ENCODE measurements around the gene TOP1. TPM values are rescaled to one million over a fixed set of nuclear protein-coding genes. Genes with fewer than 3 reads are reported as not detected.

Gene TOP1
- total RNA-seq, 1 experiment from 2014 or later = 129 TPM

DNA sequence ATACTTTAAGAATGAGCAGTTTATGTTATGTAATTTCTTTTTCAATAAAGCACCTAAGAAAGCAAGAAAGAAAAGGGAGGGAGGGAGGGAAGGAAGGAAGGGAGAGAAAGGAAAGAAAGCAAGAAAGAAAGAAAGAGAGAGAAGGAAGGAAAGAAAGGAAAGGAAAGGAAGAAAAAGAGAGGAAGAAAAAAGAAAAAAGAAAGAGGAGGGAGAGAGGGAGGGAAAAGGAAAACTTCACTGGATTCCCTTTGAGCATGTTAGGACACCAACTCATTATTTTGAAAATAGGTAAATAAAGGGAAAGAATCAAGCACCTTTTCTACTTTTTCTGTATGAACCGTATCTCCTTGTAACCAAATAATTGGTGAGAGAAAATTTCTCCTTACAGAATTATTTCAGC lies 32.3 kb upstream of the TOP1 start:
- TF ChIP-seq, protein P1, sequence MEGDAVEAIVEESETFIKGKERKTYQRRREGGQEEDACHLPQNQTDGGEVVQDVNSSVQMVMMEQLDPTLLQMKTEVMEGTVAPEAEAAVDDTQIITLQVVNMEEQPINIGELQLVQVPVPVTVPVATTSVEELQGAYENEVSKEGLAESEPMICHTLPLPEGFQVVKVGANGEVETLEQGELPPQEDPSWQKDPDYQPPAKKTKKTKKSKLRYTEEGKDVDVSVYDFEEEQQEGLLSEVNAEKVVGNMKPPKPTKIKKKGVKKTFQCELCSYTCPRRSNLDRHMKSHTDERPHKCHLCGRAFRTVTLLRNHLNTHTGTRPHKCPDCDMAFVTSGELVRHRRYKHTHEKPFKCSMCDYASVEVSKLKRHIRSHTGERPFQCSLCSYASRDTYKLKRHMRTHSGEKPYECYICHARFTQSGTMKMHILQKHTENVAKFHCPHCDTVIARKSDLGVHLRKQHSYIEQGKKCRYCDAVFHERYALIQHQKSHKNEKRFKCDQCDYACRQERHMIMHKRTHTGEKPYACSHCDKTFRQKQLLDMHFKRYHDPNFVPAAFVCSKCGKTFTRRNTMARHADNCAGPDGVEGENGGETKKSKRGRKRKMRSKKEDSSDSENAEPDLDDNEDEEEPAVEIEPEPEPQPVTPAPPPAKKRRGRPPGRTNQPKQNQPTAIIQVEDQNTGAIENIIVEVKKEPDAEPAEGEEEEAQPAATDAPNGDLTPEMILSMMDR (IDR thresholded peaks at IDR 0.05; ENCODE audit: unreplicated experiment) = no peak
- intact Hi-C loops (cut with micrococcal nuclease; ENCODE audit: unreplicated experiment) = no loop called here
- H3K9me3 Mint-ChIP-seq (ENCODE audit: low read depth, unreplicated experiment) = no peaks in the 10 kb centered on the region
- no TSS peak for BruUV-seq (replicated peaks)
- H3K4me3 Mint-ChIP-seq (ENCODE audit: low read depth, unreplicated experiment) = no peak overlapping the region
- no peak overlapping the region for H3K27ac Mint-ChIP-seq (ENCODE audit: unreplicated experiment)
- no peaks in the 10 kb centered on the region for H3K36me3 Mint-ChIP-seq (ENCODE audit: insufficient read depth, unreplicated experiment)
- H3K27me3 Mint-ChIP-seq (ENCODE audit: unreplicated experiment) = no peaks in the 10 kb centered on the region
- no peak for DNase-seq
- H3K4me1 Mint-ChIP-seq (ENCODE audit: low read depth, unreplicated experiment) = peaks cover 14% of the 10 kb centered on the region
- CTCF ChIA-PET = interaction anchor here (0.7 kb wide), 1 partner anchor 1092 kb away, joined by 3 read pairs; no protein-coding TSS in a partner anchor

DNA sequence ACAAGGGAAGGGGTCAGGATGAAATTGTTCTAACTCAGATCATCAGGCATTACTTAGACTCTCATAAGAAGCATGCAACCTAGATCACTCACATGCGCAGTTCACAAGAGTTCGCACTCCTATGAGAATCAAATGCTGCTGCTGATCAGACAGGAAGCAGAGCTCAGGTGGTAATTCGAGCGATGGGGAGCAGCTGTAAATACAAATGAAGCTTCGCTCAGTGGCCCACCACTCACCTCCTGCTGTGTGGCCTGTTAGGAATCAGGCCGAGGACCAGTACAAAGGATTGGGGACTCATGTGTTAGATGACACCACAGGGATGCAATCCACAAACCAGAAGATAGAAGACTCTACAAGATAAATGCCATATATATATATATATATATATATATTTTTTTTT lies 31.5 kb upstream of the TOP1 start:
- Mint-ChIP-seq H3K27ac (ENCODE audit: unreplicated experiment) (no peak overlapping the region), H3K36me3 (ENCODE audit: insufficient read depth, unreplicated experiment) (peaks cover under 1% of the 10 kb centered on the region), H3K9me3 (ENCODE audit: low read depth, unreplicated experiment) (no peaks in the 10 kb centered on the region), H3K4me1 (ENCODE audit: low read depth, unreplicated experiment) (peaks cover 8% of the 10 kb centered on the region), H3K27me3 (ENCODE audit: unreplicated experiment) (no peaks in the 10 kb centered on the region), H3K4me3 (ENCODE audit: low read depth, unreplicated experiment) (no peak overlapping the region)
- intact Hi-C loops (cut with micrococcal nuclease; ENCODE audit: unreplicated experiment) = no loop called here
- no peak for DNase-seq
- TF ChIP-seq, protein P1 (IDR thresholded peaks at IDR 0.05; ENCODE audit: unreplicated experiment) = no peak
- CTCF ChIA-PET = no interaction called here
- no TSS peak for BruUV-seq (replicated peaks)

DNA sequence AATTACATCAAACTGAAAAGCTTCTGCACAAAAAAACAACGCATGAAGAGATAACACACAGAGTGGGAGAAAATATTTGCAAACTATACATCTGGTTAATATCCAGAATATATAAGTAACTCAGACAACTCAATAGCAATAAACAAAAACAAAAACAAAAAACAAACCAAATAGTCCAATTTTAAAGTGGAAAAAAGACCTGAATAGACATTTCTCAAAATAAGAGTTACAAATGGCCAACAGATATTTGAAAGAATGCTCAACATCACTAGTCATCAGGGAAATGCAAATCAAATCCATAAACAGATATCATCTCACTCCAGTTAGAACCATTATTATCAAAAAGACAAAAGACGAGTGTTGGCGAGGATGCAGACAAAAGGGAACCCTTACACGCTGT lies 28.8 kb upstream of the TOP1 start:
- intact Hi-C loops (cut with micrococcal nuclease; ENCODE audit: unreplicated experiment) = no loop called here
- Mint-ChIP-seq H3K36me3 (ENCODE audit: insufficient read depth, unreplicated experiment) (peaks cover 18% of the 10 kb centered on the region), H3K4me3 (ENCODE audit: low read depth, unreplicated experiment) (no peak overlapping the region), H3K9me3 (ENCODE audit: low read depth, unreplicated experiment) (no peaks in the 10 kb centered on the region), H3K4me1 (ENCODE audit: low read depth, unreplicated experiment) (peaks cover 31% of the 10 kb centered on the region), H3K27me3 (ENCODE audit: unreplicated experiment) (no peaks in the 10 kb centered on the region), H3K27ac (ENCODE audit: unreplicated experiment) (peak overlapping the region; percentile 31)
- BruUV-seq (replicated peaks) = no TSS peak
- TF ChIP-seq, protein P1 (IDR thresholded peaks at IDR 0.05; ENCODE audit: unreplicated experiment) = no peak
- no peak for DNase-seq
- CTCF ChIA-PET = interaction anchor here (2.0 kb wide), 1 partner anchor 9 kb away, joined by 5 read pairs; no protein-coding TSS in a partner anchor

DNA sequence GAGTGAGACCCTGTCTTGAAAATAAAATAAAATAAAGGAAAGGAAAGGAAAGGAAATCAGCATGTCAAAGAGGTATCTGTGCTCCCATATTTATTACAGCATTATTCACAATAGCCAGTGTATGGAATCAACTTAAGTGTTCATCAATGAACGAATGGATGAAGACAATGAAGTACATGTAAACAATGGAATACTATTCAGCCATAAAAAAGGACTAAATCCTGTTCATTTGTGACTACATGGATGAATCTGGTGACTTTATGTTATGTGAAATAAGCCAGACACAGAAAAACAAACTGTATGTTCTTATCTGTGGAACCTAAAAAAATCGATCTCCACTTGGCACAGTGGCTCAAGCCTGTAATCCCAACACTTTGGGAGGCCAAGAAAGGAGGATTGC lies 28.0 kb upstream of the TOP1 start:
- peaks cover 2% of the 10 kb centered on the region for H3K9me3 Mint-ChIP-seq (ENCODE audit: low read depth, unreplicated experiment)
- no TSS peak for BruUV-seq (replicated peaks)
- H3K27ac Mint-ChIP-seq (ENCODE audit: unreplicated experiment) = no peak overlapping the region
- TF ChIP-seq, protein P1 (IDR thresholded peaks at IDR 0.05; ENCODE audit: unreplicated experiment) = no peak
- no peak overlapping the region for H3K4me3 Mint-ChIP-seq (ENCODE audit: low read depth, unreplicated experiment)
- CTCF ChIA-PET = interaction anchor here (2.0 kb wide), 1 partner anchor 10 kb away, joined by 5 read pairs; no protein-coding TSS in a partner anchor
- H3K27me3 Mint-ChIP-seq (ENCODE audit: unreplicated experiment) = no peaks in the 10 kb centered on the region
- peaks cover 25% of the 10 kb centered on the region for H3K36me3 Mint-ChIP-seq (ENCODE audit: insufficient read depth, unreplicated experiment)
- intact Hi-C loops (cut with micrococcal nuclease; ENCODE audit: unreplicated experiment) = no loop called here
- DNase-seq = no peak
- peaks cover 39% of the 10 kb centered on the region for H3K4me1 Mint-ChIP-seq (ENCODE audit: low read depth, unreplicated experiment)

Data from Calu3 (cell line).